Measurements from ENCODE around the gene SHB.

DNA sequence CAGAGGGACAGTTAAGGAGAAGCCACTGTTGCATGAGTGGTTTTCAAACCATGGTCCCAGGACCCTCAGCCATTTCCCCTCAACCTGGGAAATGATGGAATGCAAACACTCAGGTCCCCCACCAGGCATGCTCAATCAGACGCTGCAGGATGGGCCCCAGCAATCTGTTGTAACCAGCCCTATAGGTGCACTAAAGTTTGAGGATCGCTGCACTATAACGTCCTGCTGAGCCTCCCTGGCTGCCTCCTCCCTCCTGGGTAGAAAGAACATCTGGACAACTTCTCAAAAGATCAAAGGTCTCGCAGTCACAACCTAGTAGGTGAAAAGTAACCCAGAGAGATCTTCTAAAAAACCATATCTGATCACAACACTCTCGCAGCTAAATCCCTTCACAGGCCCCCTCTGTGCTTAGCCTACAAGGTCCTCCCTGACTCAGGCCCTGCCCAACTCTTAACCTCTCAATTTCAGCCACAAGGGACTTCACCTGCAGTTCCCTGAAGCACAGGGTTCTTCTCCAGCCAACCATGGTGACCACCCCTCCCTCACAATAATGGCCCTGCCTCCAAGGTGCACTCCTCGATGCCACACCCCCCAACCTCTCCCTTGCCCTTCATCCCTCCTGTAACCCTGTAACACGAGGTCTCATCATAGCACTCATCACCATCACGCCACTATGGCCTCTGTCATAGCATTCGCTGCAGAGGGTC lies 3.5 kb downstream of the SHB start:
- TF ChIP-seq POLR2A (IDR thresholded peaks at IDR 0.05), result no peak
- TF ChIP-seq, protein P1, sequence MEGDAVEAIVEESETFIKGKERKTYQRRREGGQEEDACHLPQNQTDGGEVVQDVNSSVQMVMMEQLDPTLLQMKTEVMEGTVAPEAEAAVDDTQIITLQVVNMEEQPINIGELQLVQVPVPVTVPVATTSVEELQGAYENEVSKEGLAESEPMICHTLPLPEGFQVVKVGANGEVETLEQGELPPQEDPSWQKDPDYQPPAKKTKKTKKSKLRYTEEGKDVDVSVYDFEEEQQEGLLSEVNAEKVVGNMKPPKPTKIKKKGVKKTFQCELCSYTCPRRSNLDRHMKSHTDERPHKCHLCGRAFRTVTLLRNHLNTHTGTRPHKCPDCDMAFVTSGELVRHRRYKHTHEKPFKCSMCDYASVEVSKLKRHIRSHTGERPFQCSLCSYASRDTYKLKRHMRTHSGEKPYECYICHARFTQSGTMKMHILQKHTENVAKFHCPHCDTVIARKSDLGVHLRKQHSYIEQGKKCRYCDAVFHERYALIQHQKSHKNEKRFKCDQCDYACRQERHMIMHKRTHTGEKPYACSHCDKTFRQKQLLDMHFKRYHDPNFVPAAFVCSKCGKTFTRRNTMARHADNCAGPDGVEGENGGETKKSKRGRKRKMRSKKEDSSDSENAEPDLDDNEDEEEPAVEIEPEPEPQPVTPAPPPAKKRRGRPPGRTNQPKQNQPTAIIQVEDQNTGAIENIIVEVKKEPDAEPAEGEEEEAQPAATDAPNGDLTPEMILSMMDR (IDR thresholded peaks at IDR 0.05), result no peak
- no peak for TF ChIP-seq POLR2AphosphoS5 (IDR thresholded peaks at IDR 0.05)
- no peak for TF ChIP-seq EP300 (IDR thresholded peaks at IDR 0.05)
